AG04450 (cell line): ENCODE results near the gene MTM1. TPM values are rescaled to one million over a fixed set of nuclear protein-coding genes. Genes with fewer than 3 reads are reported as not detected.

Source experiments
- CTCF ChIA-PET: fragments of 300-600, 350-600 bp; formaldehyde crosslinking; extraction: SDS; loops from one replicate; lab custom pipeline; 2022; ENCODE audit warnings: antibody characterized with exemption, inconsistent platforms; lab: Charles Lee
- POLR2A ChIA-PET: fragments of 350-600 bp; formaldehyde crosslinking; extraction: SDS; loops from one replicate; lab custom pipeline; 2021; ENCODE audit warnings: antibody characterized with exemption, inconsistent platforms; lab: Yijun Ruan, JAX
- DNase-seq: peaks from one replicate; pipeline ENCODE4 v3.0.0-alpha.2; 2011; ENCODE audit warnings: low read depth, low spot score
- H3K27ac ChIP-seq: one replicate; pipeline ENCODE4 v1.5.1; 2012; ENCODE audit warnings: low read depth, low read length, control low read depth
- H3K27me3 ChIP-seq: one replicate; pipeline ENCODE4 v1.6.0; 2012; ENCODE audit warnings: low read length; ENCODE audit not compliant: control insufficient read depth, insufficient read depth
- H3K4me3 ChIP-seq: 2 replicates; pipeline ENCODE4 v1.5.1; 2011; ENCODE audit warnings: mild to moderate bottlenecking, low read depth, low read length, control low read depth
- H3K9me3 ChIP-seq: 2 replicates; pipeline ENCODE4 v1.5.1; 2012; ENCODE audit warnings: low read length; ENCODE audit not compliant: control insufficient read depth, insufficient read depth
- polyA plus RNA-seq: library from polyadenylated mRNA; depleted of rRNA; stranded (reverse); fragments of >200 nt; gene quantifications from 2 replicates; pipeline ENCODE4 v1.2.3, GENCODE V29; 2011
- TF ChIP-seq, protein P1 (sequence below): IDR thresholded peaks from 2 replicates; pipeline ENCODE4 v1.5.1; 2011; ENCODE audit warnings: low read depth, low read length, control low read depth, inconsistent platforms

Gene MTM1
- polyA plus RNA-seq, 1 experiment = 3.9 TPM

DNA sequence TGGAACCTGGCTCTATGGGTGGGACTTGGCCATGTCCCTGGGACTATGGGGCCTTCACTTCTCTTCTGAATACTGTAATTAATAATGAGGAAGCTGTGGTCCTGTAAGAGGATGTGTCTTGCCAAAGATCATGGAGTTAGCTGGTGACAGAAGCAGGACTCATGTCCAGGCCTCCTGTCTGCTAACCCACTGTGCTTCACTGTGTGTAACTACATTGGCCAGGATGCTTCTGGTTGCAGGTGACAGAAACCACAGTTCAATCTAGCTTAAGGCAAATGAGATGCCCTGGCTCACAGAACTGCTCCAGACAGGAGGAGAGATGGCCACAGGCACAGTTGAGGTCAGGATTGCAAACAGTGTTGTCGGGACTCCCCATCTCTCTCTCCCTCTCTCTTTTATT is 127.9 kb downstream of the MTM1 start:
- CTCF ChIA-PET = no interaction called here
- POLR2A ChIA-PET = no interaction called here
- TF ChIP-seq, protein P1, sequence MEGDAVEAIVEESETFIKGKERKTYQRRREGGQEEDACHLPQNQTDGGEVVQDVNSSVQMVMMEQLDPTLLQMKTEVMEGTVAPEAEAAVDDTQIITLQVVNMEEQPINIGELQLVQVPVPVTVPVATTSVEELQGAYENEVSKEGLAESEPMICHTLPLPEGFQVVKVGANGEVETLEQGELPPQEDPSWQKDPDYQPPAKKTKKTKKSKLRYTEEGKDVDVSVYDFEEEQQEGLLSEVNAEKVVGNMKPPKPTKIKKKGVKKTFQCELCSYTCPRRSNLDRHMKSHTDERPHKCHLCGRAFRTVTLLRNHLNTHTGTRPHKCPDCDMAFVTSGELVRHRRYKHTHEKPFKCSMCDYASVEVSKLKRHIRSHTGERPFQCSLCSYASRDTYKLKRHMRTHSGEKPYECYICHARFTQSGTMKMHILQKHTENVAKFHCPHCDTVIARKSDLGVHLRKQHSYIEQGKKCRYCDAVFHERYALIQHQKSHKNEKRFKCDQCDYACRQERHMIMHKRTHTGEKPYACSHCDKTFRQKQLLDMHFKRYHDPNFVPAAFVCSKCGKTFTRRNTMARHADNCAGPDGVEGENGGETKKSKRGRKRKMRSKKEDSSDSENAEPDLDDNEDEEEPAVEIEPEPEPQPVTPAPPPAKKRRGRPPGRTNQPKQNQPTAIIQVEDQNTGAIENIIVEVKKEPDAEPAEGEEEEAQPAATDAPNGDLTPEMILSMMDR = no peak
- Histone ChIP-seq H3K27ac (no peak overlapping the region), H3K4me3 (no peak overlapping the region), H3K27me3 (no peaks in the 10 kb centered on the region), H3K9me3 (no peaks in the 10 kb centered on the region)
- no peak for DNase-seq

DNA sequence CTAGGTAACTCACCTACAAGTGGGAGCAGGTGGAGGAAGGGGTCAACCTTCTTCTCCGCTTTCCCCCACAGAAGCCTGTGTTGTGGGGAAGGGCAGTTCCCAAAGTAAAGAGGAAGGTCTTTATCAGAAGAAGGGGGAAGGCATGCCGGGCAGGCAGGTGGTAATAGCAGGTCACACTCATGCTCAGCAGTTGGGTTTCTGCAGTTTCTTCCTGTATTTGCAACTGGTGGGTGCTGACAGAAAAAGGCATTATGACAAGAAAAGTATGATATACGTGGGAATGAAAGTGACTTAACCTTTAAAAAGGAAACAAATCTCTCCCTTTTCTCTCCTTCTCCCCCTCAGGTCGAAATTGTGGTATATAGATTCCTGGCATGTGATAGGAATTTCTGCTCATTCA is 128.4 kb downstream of the MTM1 start:
- POLR2A ChIA-PET = no interaction called here
- no peak for DNase-seq
- CTCF ChIA-PET = interaction anchor here (0.6 kb wide), 1 partner anchor 320 kb away, joined by 3 read pairs; no protein-coding TSS in a partner anchor
- Histone ChIP-seq H3K27ac (no peak overlapping the region), H3K9me3 (no peaks in the 10 kb centered on the region), H3K4me3 (no peak overlapping the region), H3K27me3 (no peaks in the 10 kb centered on the region)
- TF ChIP-seq, protein P1 = no peak

DNA sequence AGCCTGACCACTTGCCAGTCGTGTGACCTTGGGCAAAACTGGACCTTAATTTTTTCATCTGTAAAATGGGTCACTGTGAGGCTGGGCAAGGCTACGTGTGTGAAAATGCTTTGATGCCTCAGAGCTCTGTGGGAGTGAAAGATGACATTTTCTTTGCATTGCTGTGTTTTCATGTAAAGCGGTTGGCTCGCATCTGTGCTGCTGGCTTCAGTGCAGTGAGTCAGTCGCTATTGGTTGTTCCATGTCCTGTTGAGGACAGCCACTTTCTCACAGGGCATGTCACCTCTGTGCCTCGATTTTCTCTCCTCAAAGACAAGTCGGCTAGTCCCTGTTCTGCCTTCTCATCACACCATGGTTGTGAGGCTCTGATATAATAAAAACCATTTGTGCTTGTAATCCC is 129.2 kb downstream of the MTM1 start:
- no peak overlapping the region for H3K4me3 ChIP-seq
- ChIA-PET POLR2A (no interaction called here), CTCF (interaction anchor here (0.6 kb wide), 1 partner anchor 321 kb away, joined by 3 read pairs; no protein-coding TSS in a partner anchor)
- TF ChIP-seq, protein P1 = no peak
- no peaks in the 10 kb centered on the region for H3K9me3 ChIP-seq
- DNase-seq = no peak
- no peaks in the 10 kb centered on the region for H3K27me3 ChIP-seq
- H3K27ac ChIP-seq = no peak overlapping the region

DNA sequence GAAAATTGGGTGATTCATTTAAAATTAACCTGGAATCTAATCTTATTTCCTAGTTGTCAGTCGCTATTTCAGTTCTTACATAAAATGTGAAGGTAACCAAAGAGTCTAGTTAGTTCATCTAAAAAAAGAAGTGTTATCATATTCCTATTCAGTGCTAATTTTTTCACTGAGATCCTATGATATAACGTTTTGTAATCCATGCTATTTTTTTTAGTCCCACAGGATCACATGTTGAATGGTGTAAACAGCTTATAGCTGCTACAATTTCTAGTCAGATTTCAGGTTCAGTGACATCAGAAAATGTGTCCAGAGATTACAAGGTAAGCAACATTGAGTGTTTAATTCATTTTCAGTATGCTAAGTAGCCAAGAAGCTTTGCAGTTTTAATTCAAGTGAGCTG is 130.6 kb downstream of the MTM1 start:
- TF ChIP-seq, protein P1 = no peak
- CTCF ChIA-PET = interaction anchor here (1.0 kb wide), 1 partner anchor 17 kb away, joined by 4 read pairs; no protein-coding TSS in a partner anchor
- H3K4me3 ChIP-seq = no peak overlapping the region
- POLR2A ChIA-PET = interaction anchor here (0.6 kb wide), 1 partner anchor 14 kb away, joined by 5 read pairs; no protein-coding TSS in a partner anchor
- H3K27ac ChIP-seq = no peak overlapping the region
- DNase-seq = no peak
- H3K27me3 ChIP-seq = no peaks in the 10 kb centered on the region
- no peaks in the 10 kb centered on the region for H3K9me3 ChIP-seq

DNA sequence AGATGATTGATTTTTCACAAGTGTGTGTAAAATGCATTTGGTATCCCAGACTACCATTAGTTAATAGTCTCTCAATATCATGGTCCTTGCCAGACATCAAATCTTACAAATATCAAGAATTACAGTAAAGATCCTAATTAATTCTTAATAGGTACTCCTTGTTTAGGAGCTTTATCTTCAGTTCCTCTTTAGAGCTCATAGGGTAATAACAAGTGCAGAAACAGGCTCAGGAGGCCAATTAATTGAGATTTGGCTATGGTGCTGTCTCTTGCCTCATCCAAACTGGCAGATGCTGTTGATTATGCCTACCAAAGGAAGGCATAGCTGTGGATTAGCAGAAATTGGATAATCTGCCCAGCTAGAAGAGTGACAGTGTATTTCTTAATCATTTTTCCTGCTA is 131.7 kb downstream of the MTM1 start:
- no peaks in the 10 kb centered on the region for H3K27me3 ChIP-seq
- ChIA-PET CTCF (interaction anchor here (1.1 kb wide), 1 partner anchor 18 kb away, joined by 3 read pairs; no protein-coding TSS in a partner anchor), POLR2A (no interaction called here)
- H3K4me3 ChIP-seq = no peak overlapping the region
- DNase-seq = no peak
- TF ChIP-seq, protein P1 = no peak
- no peak overlapping the region for H3K27ac ChIP-seq
- H3K9me3 ChIP-seq = no peaks in the 10 kb centered on the region
